ENCODE measurements around the gene ZACN. TPM values are rescaled to one million over a fixed set of nuclear protein-coding genes. Genes with fewer than 3 reads are reported as not detected.
A peak's percentile ranks its signal among the peaks of the same experiment; 100 is the strongest.

Gene ZACN
- total and polyA plus RNA-seq, 2 donors (not counting 3 experiments of a cell fraction or from before 2014, with no cell fraction given), result 0.18 TPM; not detected in 1

DNA sequence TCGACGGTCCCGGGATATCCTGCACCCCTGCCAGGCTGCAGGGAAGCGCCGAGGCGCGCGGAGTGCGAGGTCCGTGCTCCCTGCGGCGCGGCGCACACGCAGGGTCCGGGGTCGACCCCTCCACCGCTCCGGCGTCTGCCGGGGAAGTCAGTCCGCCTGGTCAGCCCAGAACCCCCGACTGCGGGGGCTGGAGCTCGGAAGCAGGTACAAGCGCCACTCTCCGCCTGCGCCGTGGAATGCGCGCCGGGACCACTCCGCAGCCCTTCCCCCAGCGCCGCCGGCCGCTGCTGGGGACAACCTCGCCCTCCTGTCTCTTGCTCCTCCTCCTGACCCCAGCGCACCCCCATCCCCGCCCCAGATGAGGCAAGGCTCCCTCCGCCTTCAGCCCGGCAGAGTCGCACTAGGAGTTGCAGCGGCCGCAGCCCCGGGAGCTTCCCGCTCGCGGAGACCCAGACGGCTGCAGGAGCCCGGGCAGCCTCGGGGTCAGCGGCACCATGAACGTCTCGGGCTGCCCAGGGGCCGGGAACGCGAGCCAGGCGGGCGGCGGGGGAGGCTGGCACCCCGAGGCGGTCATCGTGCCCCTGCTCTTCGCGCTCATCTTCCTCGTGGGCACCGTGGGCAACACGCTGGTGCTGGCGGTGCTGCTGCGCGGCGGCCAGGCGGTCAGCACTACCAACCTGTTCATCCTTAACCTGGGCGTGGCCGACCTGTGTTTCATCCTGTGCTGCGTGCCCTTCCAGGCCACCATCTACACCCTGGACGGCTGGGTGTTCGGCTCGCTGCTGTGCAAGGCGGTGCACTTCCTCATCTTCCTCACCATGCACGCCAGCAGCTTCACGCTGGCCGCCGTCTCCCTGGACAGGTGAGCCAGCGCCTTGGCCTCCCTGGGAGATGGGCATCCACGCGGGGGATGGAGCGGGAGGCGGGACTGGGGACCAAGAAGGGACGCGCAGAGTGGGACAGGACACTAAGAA is 4.3 kb upstream of the ZACN start, which contains the start of gene GALR2:
TSS of gene GALR2 (plus strand) at position 392 of the 974 bp plus-strand sequence. CDS start at position 495, 103 bp downstream.
- Histone ChIP-seq H3K4me3 (replicated peaks in 1 of 3; ENCODE audit: insufficient read depth in 1 of 3, low read depth in 1 of 3, low read length in 3 of 3) (no peak within 1 kb of the TSS), H3K9me3 (replicated peaks; ENCODE audit: control insufficient read depth, insufficient read depth, low read length) (no peaks in the 10 kb centered on the region), H3K4me2 (ENCODE audit: insufficient read depth, low read length) (no peak within 1 kb of the TSS), H4K20me1 (replicated peaks; ENCODE audit: control insufficient read depth, extremely low read depth, insufficient read depth, low read length) (no peaks in the 10 kb centered on the region), H3K27me3 (ENCODE audit: control insufficient read depth in 2 of 2, insufficient read depth in 2 of 2, low read length in 2 of 2) (peaks cover 58 to 63% of the 10 kb centered on the region in 2 experiments), H3K9ac (replicated peaks; ENCODE audit: extremely low read depth, insufficient read depth, low read length) (no peak within 1 kb of the TSS), H3K4me1 (ENCODE audit: control insufficient read depth, extremely low read depth, insufficient read depth, low read length) (peaks cover 16% of the 10 kb centered on the region), H3K79me2 (ENCODE audit: control insufficient read depth, insufficient read depth, low read length) (peaks cover 29% of the 10 kb centered on the region), H3K27ac (ENCODE audit: insufficient read depth, low read depth, low read length) (no peak within 1 kb of the TSS), H3K9me1 (replicated peaks; ENCODE audit: control insufficient read depth, extremely low read depth, insufficient read depth, low read length) (no peaks in the 10 kb centered on the region), H2AFZ (ENCODE audit: low read depth, low read length) (no peak within 1 kb of the TSS), H3K36me3 (ENCODE audit: control insufficient read depth in 2 of 2, extremely low read depth in 1 of 2, insufficient read depth in 2 of 2, low read length in 2 of 2) (no peaks in the 10 kb centered on the region)
- dilution Hi-C loops (cut with MboI; ENCODE audit: extremely low pct_ligation_motif_present, low sequenced_read_pairs) (no loop called here), intact Hi-C loops (cut with micrococcal nuclease) (loop anchor here (5.0 kb wide), 2 partner anchors 47 to 62 kb away; partner anchors contain the start of gene EVPL)
- POLR2A ChIA-PET, result interaction anchor here (0.6 kb wide), 1 partner anchor 219 kb away, joined by 4 read pairs; the partner anchor contains the start of gene WBP2
- CTCF ChIA-PET, result interaction anchor here (0.5 to 1.3 kb wide), 2 partner anchors 17 to 205 kb away, joined by 3 read pairs; no protein-coding TSS in a partner anchor
- DNase-seq (ENCODE audit: low read depth, low spot score) (no peak), FAIRE-seq (no peak)
- BruUV-seq (replicated peaks), result no TSS peak
- TF ChIP-seq GATA2 (IDR thresholded peaks at IDR 0.05; ENCODE audit: insufficient read depth, insufficient read length, low read depth, low read length) (no peak), EZH2 (IDR thresholded peaks at IDR 0.05; ENCODE audit: borderline replicate concordance, low read depth, low read length, severe bottlenecking) (peak; percentile 93), JUN (IDR thresholded peaks at IDR 0.05; ENCODE audit: borderline replicate concordance, insufficient read depth, insufficient read length, low read depth) (no peak), FOS (IDR thresholded peaks at IDR 0.05; ENCODE audit: borderline replicate concordance, insufficient read depth, low read length) (no peak)

Measured in endothelial cell of umbilical vein (primary cell).